Measurements from ENCODE around the gene GNB2.

Gene GNB2

GRCh38 chr7:100726996-100727761 is 53.6 kb downstream of the GNB2 start:
- FAIRE-seq (no peak), DNase-seq (ENCODE audit: low spot score) (no peak)

DNA sequence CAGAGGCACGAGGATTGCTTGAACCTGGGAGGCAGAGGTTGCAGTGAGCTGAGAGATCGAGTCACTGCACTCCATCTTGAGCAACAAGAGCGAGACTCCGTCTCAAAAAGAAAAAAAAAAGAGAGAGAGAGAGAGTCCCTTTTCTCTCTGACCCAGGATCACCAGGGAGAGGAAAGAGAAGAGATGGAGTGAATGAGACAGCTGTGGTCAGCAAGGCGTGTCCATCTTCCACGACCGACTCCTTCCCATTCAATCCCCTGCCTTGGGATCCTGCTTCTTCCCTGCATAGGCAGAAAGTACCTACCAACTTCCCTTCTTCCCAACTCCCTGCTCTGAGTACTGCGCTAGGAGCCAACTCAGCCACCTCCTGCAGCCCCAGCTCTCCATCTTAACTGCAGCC is 54.7 kb downstream of the GNB2 start:
- FAIRE-seq (no peak), DNase-seq (ENCODE audit: low spot score) (no peak)

Measured in RCC 7860 (cell line).